Activated T-helper 2 cell treated with anti-CD3 and anti-CD28 coated beads, Interferon-gamma antibody, Interleukin-2, Interleukin-4, amounts not matched to agents 10 μg/mL and 5 μg/mL and 100 μg/mL, durations not matched to agents 14 hours and 24 hours and 36 hours (primary cell): ENCODE results near the gene FBXO48. TPM values are rescaled to one million over a fixed set of nuclear protein-coding genes. Genes with fewer than 3 reads are reported as not detected.

Experiments
- DNase-seq: peaks from one replicate; pipeline ENCODE4 v3.0.0; 2021; ENCODE audit warnings: low spot score
- H3K27ac Mint-ChIP-seq: one replicate; pipeline ENCODE4 v1.8.0; 2021; ENCODE audit warnings: mixed read lengths
- H3K27me3 Mint-ChIP-seq: one replicate; pipeline ENCODE4 v1.8.0; 2021; ENCODE audit warnings: low read depth, mixed read lengths
- H3K36me3 Mint-ChIP-seq: one replicate; pipeline ENCODE4 v1.8.0; 2021; ENCODE audit warnings: low read depth, mixed read lengths
- H3K4me1 Mint-ChIP-seq: one replicate; pipeline ENCODE4 v1.8.0; 2021; ENCODE audit warnings: low read depth, mixed read lengths
- H3K4me3 Mint-ChIP-seq: one replicate; pipeline ENCODE4 v1.8.0; 2021; ENCODE audit warnings: low read depth, mild to moderate bottlenecking, moderate library complexity, mixed read lengths
- H3K9me3 Mint-ChIP-seq: one replicate; pipeline ENCODE4 v1.8.0; 2021; ENCODE audit warnings: mixed read lengths
- intact Hi-C: fragments of 100-400 bp; cut with micrococcal nuclease; formaldehyde crosslinking; loops from one replicate; pipeline ENCODE4 v1.15.1; 2023
- total RNA-seq: library from RNA; stranded (reverse); gene quantifications from 2 replicates; pipeline ENCODE4 v1.2.3, GENCODE V29; 2022

Gene FBXO48, protein sequence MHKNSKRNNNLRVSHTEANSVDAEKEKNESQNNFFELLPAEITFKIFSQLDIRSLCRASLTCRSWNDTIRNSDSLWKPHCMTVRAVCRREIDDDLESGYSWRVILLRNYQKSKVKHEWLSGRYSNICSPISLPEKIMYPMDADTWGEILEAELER
- total RNA-seq = 1.3 TPM in 2 replicates

DNA sequence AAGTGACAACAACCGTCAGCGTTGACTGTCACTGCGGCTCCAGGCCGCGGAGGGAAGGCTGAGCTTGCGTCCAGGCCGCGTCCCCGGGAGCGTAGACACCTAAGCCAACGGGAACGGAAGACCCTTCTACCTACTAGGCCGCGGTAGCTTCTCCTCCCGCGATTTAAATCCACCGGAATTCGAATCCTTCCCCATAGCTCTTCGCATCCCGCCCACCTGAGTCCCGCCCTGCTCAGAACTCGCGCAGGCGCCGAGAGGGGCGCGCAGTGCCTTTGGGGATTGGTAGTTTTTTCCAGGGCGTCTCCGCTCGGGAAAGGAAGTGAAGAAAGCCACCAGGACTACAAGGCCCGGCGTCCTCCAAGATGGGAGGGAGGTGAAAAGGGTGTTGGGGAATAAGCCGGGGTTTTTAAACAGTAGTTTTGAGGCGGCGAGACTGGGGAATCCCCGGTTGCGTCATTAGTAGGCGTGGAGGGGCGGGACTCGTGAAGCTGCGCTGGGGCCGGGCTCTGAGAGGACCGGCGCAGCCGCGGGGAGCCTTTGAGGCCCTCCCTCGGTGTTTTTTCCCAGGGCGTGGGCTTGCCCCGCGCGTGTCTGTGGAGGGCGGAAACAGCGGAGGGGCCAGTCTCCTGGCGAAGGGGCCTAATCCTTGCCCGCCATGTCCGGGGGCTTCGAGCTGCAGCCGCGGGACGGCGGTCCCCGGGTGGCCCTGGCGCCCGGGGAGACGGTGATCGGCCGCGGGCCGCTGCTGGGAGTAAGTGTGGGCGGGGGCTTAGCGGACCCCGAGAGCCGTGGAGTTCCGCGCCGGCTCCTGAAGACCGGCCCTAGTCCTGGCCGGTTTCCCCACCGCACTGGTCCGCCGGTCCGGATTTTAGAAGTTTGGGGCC, at the start of gene FBXO48, which contains the start of gene APLF:
TSS of gene FBXO48 (minus strand) at position 218 of the 884 bp plus-strand sequence. CDS start 2,149 bp downstream, outside the sequence.
TSS of gene APLF (plus strand) at position 509 of the 884 bp plus-strand sequence. CDS start at position 656, 147 bp downstream.
- no peaks in the 10 kb centered on the region for H3K9me3 Mint-ChIP-seq
- H3K36me3 Mint-ChIP-seq = no peaks in the 10 kb centered on the region
- no peaks in the 10 kb centered on the region for H3K27me3 Mint-ChIP-seq
- peaks cover 50% of the 10 kb centered on the region for H3K4me1 Mint-ChIP-seq
- DNase-seq = peak; percentile 98
- H3K4me3 Mint-ChIP-seq = peak within 1 kb of the TSS; percentile 95
- intact Hi-C loops = loop anchor here (1.0 to 10.0 kb wide), 12 partner anchors 26 to 920 kb away; partner anchors contain the start of genes ANTXR1, GFPT1, PNO1 and PPP3R1
- H3K27ac Mint-ChIP-seq = peak within 1 kb of the TSS; percentile 94

DNA sequence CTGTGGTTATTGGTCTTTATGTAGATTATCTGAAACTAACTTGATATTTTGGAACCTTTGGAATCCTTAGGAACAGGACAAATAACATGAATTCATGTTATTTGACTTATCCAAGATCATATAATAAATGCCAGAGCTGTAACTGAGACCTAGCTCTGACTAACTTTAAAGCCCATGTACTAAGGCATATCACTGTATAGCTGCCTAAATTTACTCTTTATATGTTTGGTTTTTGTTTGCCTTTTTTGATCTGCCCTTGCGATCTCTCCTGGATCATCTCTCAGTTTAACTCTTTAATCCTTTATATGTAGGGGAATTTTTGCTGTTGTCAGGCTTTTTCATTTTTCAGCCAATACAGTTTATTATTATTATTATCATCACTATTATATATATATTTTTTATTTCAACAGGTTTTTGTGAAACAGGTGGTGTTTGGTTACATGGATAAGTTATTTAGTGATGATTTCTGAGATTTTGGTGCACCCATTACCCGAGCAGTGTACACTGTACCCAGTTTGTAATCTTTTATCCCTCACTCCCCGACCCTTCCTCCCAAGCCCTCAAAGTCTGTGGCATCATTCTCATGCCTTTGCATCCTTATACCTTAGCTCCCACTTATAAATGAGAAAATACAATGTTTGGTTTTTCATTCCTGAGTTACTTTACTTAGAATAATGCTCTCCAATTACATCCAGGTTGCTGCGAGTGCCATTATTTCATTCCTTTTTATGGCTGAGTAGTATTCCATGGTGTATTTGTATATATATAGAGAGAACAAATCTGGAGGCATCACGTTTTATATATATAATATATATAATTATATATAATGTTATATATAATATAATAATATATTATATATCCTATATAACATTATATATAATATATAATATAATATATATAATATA, 49.2 kb upstream of the FBXO48 start:
- H3K27me3 Mint-ChIP-seq = no peaks in the 10 kb centered on the region
- H3K4me1 Mint-ChIP-seq = peaks cover 19% of the 10 kb centered on the region
- no peaks in the 10 kb centered on the region for H3K36me3 Mint-ChIP-seq
- no peaks in the 10 kb centered on the region for H3K9me3 Mint-ChIP-seq
- intact Hi-C loops = no loop called here
- no peak overlapping the region for H3K27ac Mint-ChIP-seq
- no peak for DNase-seq
- no peak overlapping the region for H3K4me3 Mint-ChIP-seq

DNA sequence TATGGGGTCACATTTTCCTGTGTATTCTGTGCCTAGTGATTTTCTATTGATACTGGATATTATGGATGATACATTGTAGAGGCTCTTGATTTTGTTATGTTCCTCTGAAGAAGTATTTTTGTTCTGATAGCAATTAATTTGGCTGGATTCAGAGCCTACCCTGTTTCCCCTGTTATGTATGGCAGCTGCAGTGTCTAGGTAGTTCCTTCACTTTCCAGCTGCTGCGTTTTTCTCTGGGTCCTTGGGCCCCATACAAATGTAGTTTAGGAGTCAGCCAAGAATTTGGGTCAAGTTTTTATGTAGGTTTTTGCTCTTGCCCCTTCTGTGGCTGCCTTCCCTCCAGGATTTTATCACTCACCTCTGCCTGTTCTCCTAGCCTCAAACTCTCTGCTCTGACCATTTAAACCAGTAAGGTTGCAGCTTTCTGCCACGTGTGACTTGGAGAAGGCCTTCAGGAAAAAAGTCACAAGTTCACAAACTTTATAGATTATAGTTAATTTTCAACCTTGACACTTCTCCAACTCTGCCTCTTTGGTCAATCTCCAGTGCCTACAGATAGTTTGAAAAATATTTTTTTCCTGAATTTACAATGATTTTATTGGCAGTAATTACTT, 47.3 kb upstream of the FBXO48 start:
- no peak overlapping the region for H3K4me3 Mint-ChIP-seq
- no peaks in the 10 kb centered on the region for H3K9me3 Mint-ChIP-seq
- DNase-seq = no peak
- intact Hi-C loops = no loop called here
- no peak overlapping the region for H3K27ac Mint-ChIP-seq
- H3K27me3 Mint-ChIP-seq = no peaks in the 10 kb centered on the region
- H3K36me3 Mint-ChIP-seq = no peaks in the 10 kb centered on the region
- peaks cover 3% of the 10 kb centered on the region for H3K4me1 Mint-ChIP-seq

DNA sequence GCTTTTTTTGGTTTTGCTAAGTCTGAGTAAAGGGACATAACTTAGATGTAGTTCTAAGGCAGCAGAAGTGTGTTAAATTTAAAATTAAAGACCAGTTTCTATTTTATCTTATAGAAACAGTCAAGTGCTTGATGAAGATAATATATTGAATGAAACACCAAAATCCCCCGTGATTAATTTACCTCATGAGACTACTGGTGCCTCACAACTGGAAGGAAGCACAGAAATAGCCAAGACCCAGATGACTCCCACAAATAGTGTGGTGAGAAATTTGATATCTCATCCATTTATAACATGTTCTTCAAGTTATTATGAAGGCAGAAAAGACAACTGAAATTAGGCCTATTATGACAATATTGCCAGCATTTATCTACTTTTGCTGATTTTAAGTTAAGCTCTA, 45.9 kb upstream of the FBXO48 start:
- H3K9me3 Mint-ChIP-seq = peaks cover 7% of the 10 kb centered on the region
- H3K4me1 Mint-ChIP-seq = no peaks in the 10 kb centered on the region
- no peak for DNase-seq
- no peak overlapping the region for H3K27ac Mint-ChIP-seq
- H3K36me3 Mint-ChIP-seq = peaks cover 7% of the 10 kb centered on the region
- intact Hi-C loops = no loop called here
- no peaks in the 10 kb centered on the region for H3K27me3 Mint-ChIP-seq
- no peak overlapping the region for H3K4me3 Mint-ChIP-seq

DNA sequence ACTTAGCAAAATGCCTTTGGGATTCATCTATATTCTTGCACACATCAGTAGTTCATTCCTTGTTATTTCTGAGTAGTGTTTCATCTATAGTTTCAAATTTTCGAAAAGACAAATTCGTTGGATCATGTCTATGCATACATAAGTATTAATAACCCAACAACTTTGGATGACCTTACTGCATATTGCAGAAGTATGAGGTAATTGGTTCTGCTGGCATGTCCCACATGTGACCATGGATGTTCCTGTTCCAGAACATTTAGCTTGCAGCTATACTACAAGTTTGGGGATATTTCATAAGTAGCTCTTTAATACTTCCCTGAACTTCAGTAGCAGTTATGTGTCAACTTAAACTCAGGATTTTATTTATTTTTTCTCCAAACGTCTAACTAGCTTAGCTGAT, 45.2 kb upstream of the FBXO48 start:
- no peak overlapping the region for H3K27ac Mint-ChIP-seq
- H3K4me3 Mint-ChIP-seq = no peak overlapping the region
- intact Hi-C loops = no loop called here
- DNase-seq = no peak
- H3K27me3 Mint-ChIP-seq = no peaks in the 10 kb centered on the region
- H3K36me3 Mint-ChIP-seq = peaks cover 10% of the 10 kb centered on the region
- peaks cover 11% of the 10 kb centered on the region for H3K9me3 Mint-ChIP-seq
- no peaks in the 10 kb centered on the region for H3K4me1 Mint-ChIP-seq

DNA sequence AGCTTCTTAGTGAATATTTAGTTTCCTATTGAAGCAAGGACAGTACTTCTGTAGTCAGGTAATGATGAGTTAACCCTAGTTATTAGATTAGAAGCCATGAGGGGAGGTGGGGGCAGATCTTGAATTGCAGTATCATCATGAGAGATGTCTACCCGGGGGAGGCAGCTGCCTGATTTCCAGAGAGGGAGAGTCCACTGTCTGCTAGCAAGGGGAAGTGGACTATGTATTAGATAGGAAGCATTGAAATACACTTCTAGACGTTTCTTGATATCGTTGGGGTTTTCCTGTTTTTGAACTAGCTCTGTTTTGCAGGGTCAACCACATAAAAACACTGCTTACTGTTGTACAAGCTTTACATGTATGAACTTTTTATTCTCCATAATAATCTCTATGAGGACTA, 39.1 kb upstream of the FBXO48 start:
- DNase-seq = no peak

DNA sequence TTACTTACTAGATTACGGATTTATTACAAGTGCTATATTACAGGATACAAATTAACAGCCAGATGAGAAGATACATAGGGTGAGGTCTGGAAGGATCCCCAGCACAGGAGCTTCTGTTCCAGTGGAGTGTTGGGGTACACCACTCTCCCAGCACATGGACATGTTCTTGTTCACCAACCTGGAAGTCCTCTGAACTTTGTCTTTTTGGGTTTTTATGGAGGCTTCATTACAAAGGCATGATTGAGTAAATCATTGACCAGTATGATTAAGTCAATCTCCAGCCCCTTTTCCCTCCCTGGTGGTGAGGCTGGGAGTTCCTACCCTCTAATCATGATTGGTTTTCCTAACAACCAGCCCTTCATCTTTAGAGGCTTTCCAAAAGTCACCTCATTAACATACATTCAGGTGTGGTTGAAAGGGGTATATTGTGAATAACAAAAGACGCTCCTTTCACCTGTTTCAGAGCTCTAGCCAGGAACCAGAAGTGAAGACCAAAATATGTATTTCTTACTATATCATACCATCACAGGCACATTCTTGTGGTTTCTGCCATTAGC, 38.6 kb upstream of the FBXO48 start:
- peaks cover 20% of the 10 kb centered on the region for H3K36me3 Mint-ChIP-seq
- H3K4me1 Mint-ChIP-seq = peaks cover 10% of the 10 kb centered on the region
- no peak overlapping the region for H3K27ac Mint-ChIP-seq
- intact Hi-C loops = no loop called here
- no peak for DNase-seq
- H3K27me3 Mint-ChIP-seq = peaks cover 3% of the 10 kb centered on the region
- H3K4me3 Mint-ChIP-seq = no peak overlapping the region
- peaks cover 12% of the 10 kb centered on the region for H3K9me3 Mint-ChIP-seq

More for the DNA sequence above, 39.1 kb upstream of the FBXO48 start:
- H3K36me3 Mint-ChIP-seq = peaks cover 20% of the 10 kb centered on the region
- peaks cover 12% of the 10 kb centered on the region for H3K9me3 Mint-ChIP-seq
- intact Hi-C loops = no loop called here
- no peak overlapping the region for H3K27ac Mint-ChIP-seq
- H3K27me3 Mint-ChIP-seq = peaks cover under 1% of the 10 kb centered on the region
- no peak overlapping the region for H3K4me3 Mint-ChIP-seq
- peaks cover 10% of the 10 kb centered on the region for H3K4me1 Mint-ChIP-seq

DNA sequence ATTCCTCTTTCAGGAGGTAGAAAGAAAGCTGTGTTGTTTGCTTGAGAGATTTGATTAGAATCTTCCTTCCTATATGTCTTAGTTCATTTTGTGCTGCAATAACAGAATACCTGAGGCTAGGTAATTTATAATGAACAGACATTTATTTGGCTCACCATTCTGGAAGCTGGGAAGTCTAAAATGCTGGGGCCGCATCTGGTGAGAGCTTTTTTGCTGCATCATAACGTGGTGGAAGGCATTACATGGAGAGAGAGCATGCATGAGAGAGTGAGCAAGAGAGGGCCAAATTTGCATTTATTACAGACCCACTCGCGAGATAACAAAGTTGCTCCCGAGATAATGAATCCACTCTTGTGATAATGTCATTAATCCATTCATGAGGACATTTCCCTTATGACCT, 34.7 kb upstream of the FBXO48 start:
- peaks cover 10% of the 10 kb centered on the region for H3K4me1 Mint-ChIP-seq
- H3K4me3 Mint-ChIP-seq = no peak overlapping the region
- H3K27ac Mint-ChIP-seq = no peak overlapping the region
- peaks cover 3% of the 10 kb centered on the region for H3K27me3 Mint-ChIP-seq
- intact Hi-C loops = no loop called here
- H3K36me3 Mint-ChIP-seq = peaks cover 9% of the 10 kb centered on the region
- DNase-seq = no peak
- peaks cover 6% of the 10 kb centered on the region for H3K9me3 Mint-ChIP-seq

DNA sequence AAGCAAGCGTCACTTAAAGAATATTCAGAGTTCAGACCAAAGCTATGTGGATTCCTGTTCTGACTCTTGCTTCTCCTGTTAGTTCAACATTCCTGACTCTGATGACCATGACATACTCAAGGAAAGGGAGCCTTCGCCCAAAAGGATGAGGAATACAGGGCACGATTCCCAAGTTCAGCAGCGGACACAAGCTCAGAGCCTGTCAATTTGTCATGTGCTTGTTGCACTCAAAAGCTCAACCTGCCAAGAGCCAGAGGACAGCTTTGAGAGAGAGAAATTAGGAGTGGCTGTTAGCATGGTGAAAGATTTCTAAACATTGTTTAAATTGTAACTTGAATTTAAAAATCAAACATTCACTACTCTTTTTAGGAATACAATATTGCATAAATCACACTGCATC, 33.6 kb upstream of the FBXO48 start:
- Mint-ChIP-seq H3K36me3 (peaks cover 7% of the 10 kb centered on the region), H3K4me3 (no peak overlapping the region), H3K27me3 (peaks cover 3% of the 10 kb centered on the region), H3K4me1 (no peaks in the 10 kb centered on the region), H3K27ac (no peak overlapping the region), H3K9me3 (peaks cover 11% of the 10 kb centered on the region)
- no peak for DNase-seq
- intact Hi-C loops = no loop called here

DNA sequence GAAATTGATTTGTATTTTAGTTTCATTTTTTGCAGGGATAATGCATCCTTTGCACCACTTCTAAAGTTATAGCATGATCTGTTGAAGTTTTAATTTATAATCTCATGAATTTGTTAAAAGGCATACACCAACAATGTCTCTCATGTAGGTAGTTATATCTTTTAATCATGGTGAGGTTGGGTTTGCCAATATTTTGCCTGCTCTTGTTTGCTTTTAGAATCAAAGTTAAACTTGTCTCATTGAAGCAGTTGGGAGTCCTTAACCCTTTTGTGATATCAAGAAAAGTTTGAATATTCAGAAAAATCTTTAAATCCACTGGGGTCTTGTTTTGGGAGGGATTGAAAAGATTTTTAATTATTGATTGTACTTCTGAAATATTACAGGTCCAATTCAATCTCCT, 32.0 kb upstream of the FBXO48 start:
- Mint-ChIP-seq H3K9me3 (peaks cover 11% of the 10 kb centered on the region), H3K36me3 (peaks cover 11% of the 10 kb centered on the region), H3K4me3 (no peak overlapping the region), H3K27ac (no peak overlapping the region), H3K27me3 (peaks cover 3% of the 10 kb centered on the region), H3K4me1 (no peaks in the 10 kb centered on the region)
- intact Hi-C loops = no loop called here
- DNase-seq = no peak

DNA sequence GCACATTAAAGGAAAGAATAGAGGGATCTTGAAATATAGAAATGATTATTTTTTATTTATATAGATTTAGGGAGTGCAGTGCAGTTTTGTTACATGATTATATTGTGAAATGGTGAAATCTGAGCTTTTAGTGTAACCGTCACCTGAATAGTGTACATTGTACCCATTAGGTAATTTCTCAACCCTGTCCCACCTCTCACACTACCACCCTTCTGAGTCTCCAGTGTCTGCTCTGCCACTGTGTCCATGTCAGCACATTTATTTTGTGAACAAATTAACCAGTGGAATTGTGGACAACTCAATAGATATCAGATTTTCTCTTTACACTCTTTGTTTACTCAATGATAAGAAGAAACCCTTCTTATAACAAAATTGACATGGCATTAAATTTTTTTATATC, 24.5 kb upstream of the FBXO48 start:
- no peaks in the 10 kb centered on the region for H3K27me3 Mint-ChIP-seq
- peaks cover 11% of the 10 kb centered on the region for H3K4me1 Mint-ChIP-seq
- intact Hi-C loops = no loop called here

DNA sequence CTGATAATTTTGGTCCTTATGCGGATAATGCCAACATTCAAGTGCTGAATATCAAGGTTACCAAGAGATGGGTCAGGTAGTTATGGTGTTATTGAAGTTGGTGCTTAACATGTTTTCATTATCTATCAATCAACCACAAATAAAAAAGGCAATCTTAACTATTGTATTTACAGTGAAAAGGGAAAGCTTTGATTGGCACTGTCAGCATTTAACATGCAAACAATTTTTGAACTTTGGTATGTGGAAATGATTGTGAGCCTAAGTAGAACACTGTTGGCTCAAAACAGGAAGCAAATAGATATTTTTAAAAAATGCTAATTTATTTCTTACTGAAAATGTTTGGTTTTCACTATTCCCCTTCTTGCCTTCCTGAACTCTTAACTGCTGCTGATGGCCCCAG, 22.2 kb upstream of the FBXO48 start:
- peaks cover 11% of the 10 kb centered on the region for H3K4me1 Mint-ChIP-seq
- peaks cover 3% of the 10 kb centered on the region for H3K36me3 Mint-ChIP-seq
- peaks cover 5% of the 10 kb centered on the region for H3K9me3 Mint-ChIP-seq
- H3K27ac Mint-ChIP-seq = no peak overlapping the region
- H3K4me3 Mint-ChIP-seq = no peak overlapping the region
- no peaks in the 10 kb centered on the region for H3K27me3 Mint-ChIP-seq
- DNase-seq = no peak
- intact Hi-C loops = loop anchor here (5.0 kb wide), 1 partner anchor 263 kb away; no protein-coding TSS in a partner anchor

More for the DNA sequence above, 24.5 kb upstream of the FBXO48 start:
- Mint-ChIP-seq H3K9me3 (peaks cover 8% of the 10 kb centered on the region), H3K36me3 (peaks cover 11% of the 10 kb centered on the region), H3K27ac (no peak overlapping the region), H3K4me3 (no peak overlapping the region)
- no peak for DNase-seq
